ENCODE results near the gene BCL2A1.
"Not testable (repeated sequence)": the region's sequence is repeated elsewhere in the genome, so short reads cannot be mapped to it uniquely, and the experiment has no call there.

The BCL2A1 gene

GRCh38 chr15:79956354-79956939 is 14.5 kb downstream of the BCL2A1 start:
- DNase-seq = no peak

GRCh38 chr15:79954661-79955060 is 16.3 kb downstream of the BCL2A1 start:
- no peak for DNase-seq

DNA sequence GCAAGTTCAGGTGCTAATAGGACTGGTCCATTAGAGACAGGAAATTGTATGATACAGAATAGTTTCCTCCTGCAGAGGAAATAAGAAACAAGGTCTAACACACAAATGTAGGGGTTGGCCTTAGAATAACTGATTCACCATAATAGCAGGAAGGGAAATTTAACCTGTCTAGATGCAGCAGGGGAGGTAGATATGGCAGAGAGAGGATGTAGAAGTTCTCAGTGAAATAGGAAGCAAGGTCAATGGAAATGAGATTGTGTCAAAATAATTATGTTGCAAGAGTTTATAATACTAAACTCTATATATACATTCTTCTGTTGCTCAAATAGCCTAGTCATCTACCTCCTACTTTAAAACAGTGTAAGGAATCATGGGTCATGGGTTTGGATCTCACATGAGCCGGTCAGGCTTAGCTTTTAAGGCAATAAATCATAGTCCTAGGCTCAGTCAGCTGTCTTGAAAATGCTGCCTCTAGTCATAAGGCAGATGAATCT is 17.0 kb downstream of the BCL2A1 start:
- no peak for DNase-seq

GRCh38 chr15:79952329-79952728 is 18.7 kb downstream of the BCL2A1 start:
- DNase-seq = no peak

DNA sequence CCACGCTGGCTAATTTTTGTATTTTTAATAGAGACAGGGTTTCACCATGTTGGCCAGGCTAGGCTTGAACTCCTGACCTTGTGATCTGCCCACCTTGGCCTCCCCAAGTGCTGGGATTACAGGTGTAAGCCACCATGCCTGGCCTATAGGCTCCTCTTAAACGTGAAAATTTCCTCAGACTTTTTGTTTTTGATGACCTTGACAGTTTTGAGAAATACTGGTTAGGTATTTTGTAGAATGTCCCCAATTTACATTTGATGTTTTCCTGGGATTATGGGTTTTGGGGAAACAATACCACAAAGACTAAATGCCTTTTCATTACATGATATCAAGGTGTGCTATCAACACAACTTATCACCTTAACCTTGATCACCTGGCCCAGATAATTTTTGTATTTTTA is 20.7 kb downstream of the BCL2A1 start:
- no peak for DNase-seq

DNA sequence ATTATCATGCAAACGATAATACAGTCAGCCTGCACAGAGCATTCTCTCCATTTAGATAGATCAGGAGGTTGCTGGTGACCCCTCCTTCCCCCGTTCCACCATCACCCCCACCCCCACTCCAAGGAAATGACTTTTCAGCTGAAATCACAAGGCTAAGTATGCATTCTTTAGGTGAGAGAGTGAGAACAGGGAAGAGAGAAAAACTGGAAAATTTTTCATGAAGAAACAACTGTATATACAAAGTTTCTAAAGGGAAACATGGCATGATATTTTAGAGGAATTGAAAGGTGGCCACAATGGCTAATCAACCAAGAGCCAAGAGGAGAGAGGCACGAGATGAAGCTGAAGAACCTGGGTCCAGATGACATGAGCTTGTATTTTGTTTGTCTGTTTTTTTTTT is 22.2 kb downstream of the BCL2A1 start:
- DNase-seq = no peak

DNA sequence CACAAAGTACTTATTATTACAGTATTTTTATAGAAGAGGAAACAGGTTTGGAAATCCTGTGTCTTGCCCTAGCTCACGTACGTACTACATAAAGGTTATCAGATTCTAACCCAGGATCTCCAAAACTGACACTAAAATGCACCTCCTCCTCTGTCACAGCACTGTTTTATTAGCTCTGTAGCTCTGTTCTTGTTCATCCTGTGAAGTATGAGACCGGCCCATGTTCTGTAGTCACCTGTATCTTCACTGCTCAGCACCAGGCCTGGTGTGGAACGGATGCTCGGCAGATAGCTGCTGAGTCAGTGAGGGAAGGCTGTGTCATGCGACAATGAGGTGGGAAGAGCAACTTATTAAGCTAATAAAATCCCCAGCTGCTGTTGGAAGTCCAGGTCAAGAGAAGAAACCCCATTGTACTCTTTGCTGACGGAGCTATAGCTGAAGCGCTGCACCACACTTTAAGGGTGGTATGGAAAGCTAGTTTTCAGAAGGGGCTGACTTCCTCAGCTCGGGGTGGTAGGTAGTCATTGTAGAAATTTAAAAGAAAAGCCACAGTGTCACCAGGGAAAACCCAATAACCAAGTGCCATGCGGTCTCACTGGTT is 22.8 kb downstream of the BCL2A1 start:
- DNase-seq = no peak

DNA sequence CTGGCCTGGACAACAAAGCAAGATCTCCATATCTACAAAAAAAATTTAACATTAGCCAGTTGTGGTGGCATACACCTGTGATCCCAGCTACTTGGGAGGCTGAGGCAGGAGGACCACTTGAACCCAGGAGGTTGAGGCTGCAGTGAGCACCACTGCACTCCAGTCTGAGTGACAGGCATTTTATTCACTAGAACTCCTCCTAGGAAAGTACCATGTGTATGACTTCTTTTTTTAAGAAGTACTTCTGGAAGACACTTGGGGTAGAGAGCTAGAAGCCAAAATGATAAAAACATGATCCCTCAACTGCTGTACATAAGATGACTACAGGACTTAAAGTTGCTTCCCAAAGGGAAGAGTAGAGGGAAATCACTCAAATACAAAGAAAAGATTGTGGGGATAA is 24.0 kb downstream of the BCL2A1 start:
- no peak for DNase-seq

- no peak for DNase-seq
These were observed 26.4 kb downstream of the BCL2A1 start for GRCh38 chr15:79944622-79945021.

- DNase-seq = no peak
These were observed 27.2 kb downstream of the BCL2A1 start for GRCh38 chr15:79943820-79944219.

GRCh38 chr15:79942741-79943481 is 28.1 kb downstream of the BCL2A1 start:
- DNase-seq = no peak

DNA sequence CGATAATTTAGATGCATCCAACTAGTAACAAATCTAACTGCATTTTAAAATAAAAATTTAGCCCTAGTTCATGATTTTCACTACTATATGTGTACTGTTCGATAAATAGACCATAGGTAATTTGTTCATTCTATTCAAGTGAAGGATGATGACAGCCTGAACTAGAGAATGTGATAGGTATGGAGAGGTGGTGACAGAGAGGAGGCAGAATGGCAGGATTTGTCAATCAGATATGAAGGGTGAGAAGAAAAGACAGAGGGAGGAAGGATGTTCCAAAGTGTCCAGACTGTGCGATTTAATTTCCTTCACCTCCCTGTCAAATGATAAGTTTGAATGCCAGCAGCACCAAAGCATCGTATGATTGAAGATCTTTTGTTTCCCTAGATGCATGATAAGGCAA is 31.6 kb downstream of the BCL2A1 start:
- DNase-seq = no peak

DNA sequence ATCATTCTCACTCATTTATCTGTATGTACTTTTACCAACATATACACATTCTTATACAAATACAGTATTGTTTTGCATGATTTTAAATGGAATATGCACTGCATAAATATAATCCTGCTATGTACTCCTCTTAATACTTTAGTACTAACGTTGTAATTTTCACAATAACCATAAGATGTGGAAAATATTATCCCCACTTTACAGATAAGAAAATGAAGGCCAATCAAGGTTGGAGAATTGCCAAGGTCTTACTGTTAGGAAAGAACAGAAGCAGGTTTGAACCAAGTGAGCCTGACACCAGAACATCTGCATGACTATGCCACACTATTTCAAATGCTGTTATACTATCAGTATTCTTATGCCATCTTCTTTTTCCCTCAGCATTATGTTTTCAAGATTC is 32.9 kb downstream of the BCL2A1 start:
- DNase-seq = no peak

DNA sequence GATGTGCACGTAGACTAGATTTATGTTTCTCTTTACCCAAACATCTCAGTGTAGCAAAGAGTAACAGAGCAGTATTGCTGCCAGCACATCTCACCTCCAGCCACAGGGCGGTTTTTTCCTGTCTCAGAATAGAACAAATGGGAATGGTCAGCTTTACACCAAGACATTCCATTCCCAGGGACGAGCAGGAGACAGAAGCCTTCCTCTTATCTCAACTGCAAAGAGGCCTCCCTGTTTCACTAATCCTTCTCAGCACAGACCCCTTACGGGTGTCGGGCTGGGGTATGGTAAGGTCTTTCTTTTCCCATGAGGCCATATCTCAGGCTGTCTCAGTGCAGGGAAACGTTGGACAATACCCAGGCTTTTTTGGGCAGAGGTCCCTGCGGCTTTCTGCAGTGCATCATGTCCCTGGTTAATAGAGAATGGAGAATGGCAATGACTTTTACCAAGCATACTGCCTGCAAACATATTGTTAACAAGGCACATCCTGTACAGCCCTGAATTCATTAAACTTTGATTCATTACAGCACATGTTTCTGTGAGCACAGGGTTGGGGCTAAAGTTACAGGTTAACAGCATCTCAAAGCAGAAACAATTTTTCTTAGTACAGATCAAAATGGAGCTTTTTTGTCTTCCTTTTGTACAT is 35.3 kb downstream of the BCL2A1 start:
- not testable (repeated sequence) for DNase-seq

DNA sequence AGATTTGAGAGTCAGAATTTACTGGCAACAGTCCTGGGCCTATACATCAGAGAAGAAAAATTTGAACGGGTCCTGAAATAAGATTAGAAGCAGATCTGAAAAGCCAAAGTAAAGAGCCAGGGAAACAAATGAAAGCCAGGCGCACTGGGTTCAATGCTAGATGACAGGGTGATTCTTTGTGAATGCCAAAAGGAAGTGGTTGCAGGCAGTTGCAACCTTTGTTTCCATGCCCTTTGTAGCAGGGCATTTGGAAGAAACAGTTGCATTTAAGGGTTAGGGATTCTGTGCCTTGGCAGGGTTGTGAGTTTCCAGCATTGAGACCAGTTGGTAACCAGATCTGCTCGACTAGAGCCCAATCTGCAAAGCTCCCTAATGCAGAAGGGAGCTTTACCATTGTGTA is 37.8 kb downstream of the BCL2A1 start:
- no peak for DNase-seq

DNA sequence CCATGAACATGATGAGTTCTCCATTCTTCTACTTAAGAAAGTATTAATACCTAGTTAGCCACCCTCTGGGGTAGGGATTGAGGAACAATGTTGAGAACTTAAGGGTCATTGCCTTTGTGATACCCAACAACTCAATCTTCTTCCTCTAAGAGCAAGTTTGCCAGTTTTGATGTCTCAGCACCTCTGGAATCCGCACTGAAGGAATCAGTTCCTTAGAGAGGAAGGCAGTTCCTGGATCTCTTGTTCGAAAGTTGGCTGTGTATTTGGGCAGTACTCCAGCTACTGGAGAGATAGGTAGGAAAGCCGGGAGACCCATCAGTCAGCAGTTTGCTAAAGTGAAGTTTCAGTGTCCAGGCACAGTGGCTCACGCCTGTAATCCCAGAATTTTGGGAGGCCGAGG is 38.5 kb downstream of the BCL2A1 start:
- no peak for DNase-seq

- DNase-seq = no peak
These were observed 40.5 kb downstream of the BCL2A1 start for GRCh38 chr15:79930516-79930915.

DNA sequence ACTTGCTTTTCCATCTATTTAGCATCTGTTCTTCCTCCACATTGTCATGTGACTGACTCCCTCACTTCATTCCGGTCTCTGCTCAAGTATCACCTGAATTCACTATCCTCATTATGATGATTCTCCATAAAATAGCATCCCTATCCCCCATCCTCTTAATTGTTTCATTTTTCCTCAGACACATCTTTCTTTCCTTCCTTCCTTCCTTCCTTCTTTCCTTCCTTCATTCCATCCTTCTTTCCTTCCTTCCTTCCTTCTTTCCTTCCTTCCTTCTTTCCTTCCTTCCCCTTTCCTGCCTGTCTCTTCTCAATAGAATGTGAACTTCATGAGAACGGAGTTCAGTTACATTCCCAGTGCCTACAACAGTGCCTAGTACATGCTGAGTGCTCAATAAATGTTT is 41.6 kb downstream of the BCL2A1 start:
- no peak for DNase-seq

DNA sequence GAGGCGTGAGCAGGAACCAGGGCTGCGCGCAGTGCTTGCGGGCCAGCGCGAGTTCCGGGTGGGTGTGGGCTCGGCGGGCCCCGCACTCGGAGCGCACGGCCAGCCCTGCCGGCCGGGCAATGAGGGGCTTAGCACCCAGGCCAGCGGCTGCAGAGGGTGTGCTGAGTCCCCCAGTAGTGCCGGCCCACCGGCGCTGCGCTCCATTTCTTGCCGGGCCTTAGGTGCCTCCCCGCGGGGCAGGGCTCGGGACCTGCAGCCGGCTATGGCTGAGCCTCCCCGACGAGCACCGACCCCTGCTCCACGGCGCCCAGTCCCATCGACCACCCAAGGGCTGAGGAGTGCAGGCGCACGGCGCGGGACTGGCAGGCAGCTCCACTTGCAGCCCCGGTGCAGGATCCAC is 44.9 kb downstream of the BCL2A1 start:
- DNase-seq = not testable (repeated sequence)

GRCh38 chr15:79924379-79924778 is 46.6 kb downstream of the BCL2A1 start:
- no peak for DNase-seq

GRCh38 chr15:79923515-79924169 is 47.4 kb downstream of the BCL2A1 start:
- peak; percentile 80 for DNase-seq

GRCh38 chr15:79923079-79923514 is 47.9 kb downstream of the BCL2A1 start:
- peak; percentile 47 for DNase-seq

DNA sequence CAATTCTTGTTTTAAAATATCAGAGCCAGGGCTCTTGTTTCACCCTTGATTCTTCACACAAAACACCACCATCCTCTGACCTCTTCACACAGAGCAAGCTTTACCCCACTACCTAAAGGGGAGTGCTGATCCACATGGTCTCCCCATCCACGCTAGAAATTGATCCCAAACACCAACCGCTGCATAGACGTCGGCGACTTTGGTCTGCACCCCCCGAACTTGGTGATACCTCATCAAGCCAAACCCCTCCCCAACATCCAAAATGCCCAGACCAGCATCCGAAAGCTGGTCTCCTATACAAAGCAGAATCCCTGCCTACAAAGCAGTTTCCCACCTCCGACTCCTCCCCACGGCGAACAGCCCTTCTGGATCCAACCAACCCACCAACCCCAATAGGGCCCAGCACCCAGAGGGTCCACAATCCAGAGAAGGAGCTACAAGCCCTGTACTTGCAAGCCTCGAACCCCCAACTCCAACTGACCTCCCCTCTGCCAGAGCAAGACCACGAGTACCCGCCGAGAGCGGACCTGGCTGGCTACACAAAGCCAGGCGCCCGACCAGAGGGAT is 48.4 kb downstream of the BCL2A1 start:
- no peak for DNase-seq

Measured in midbrain (tissue), 1 donor.